ENCODE results near the gene LAPTM5.
"Not testable (repeated sequence)": the region's sequence is repeated elsewhere in the genome, so short reads cannot be mapped to it uniquely, and the experiment has no call there.

Gene LAPTM5

DNA sequence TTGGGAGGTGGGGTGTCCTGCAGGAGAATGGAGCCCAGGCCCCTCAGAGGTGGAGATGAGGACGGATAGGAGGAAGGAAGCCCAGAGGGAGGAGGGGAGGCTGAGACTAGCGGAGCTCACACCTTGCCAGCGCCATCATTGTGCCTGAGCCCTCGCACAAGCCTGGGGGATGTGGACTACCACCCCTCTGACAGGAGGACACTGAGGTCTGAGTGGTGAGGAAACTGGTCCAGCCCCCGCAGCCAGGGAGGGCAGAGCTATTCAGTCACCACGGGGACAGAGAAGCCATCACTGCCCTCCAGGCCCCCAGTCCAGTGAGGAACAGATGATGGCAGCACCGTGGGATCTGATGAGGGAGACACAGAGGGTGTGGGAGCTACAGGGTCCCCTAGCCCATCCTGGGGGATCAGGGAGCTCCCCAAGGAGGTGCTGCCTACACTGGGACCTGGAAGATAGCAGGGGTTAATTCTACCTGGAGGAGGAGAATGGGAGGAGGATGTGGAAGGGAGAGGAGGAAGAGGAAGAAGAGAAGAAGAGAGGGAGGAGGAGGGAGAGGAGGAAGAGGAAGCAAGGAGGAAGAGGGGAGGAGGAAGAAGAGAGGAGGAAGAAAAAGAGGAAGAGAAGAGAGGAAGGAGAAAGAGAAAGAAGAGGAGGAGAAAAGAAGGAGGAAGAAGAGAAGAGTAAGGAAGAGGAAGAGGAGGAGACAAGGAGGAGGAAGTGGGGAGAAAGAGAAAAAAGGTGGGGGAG, 65.2 kb downstream of the LAPTM5 start:
- DNase-seq: no peak

DNA sequence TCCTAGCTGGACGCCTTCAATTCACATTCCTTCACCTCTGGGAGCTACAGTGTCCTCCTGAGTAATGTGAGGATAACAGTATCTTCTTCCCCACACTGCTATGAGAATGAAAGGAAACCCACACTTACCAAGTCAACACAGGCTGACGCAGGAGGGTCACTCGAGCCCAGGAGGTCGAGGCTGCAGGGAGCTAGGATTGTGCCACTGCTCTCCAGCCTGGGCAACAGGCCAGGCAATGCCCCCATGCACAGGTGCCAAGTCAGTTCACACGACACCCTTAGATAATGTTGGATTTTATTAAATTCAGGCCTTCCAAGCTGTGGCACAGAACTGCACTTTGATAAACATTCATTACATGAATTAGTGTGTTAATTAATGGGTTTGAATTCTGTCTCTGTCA, 66.1 kb downstream of the LAPTM5 start:
- DNase-seq: no peak

DNA sequence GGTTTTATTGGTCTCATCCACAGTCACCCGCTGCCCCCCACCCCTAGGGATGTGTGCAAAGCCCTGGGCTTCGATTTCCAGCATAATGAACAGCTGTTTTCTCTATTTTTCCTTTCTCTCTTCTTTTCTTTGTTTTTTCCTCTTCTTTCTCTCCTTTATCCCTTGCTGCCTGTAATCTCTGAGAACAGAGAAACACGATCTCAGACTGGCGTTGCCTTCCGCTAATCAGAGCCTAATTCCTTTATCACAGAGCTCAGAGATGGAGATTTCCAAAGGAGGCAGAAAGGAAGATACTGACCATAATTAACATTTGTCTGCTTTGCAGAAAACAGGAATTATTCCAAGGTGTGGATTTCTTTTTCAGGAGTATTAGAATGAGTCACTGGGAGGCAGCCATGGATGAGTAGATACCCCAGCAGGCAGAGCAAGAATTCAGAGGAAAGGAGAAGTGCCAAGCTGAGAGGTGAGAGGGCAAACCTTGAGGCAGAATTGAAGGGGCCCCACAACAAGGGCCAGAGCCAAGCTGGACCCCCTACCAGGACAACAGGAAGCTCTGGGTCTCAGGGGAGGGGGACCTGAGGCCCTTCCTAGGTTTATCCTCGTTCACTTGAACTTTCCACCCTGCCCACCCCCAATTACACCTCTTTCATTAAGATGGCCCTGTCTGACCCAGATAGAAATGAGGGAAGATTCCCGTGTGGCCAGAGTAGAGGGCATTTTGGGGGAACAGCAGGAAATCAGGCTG, 67.5 kb downstream of the LAPTM5 start:
- DNase-seq: no peak

DNA sequence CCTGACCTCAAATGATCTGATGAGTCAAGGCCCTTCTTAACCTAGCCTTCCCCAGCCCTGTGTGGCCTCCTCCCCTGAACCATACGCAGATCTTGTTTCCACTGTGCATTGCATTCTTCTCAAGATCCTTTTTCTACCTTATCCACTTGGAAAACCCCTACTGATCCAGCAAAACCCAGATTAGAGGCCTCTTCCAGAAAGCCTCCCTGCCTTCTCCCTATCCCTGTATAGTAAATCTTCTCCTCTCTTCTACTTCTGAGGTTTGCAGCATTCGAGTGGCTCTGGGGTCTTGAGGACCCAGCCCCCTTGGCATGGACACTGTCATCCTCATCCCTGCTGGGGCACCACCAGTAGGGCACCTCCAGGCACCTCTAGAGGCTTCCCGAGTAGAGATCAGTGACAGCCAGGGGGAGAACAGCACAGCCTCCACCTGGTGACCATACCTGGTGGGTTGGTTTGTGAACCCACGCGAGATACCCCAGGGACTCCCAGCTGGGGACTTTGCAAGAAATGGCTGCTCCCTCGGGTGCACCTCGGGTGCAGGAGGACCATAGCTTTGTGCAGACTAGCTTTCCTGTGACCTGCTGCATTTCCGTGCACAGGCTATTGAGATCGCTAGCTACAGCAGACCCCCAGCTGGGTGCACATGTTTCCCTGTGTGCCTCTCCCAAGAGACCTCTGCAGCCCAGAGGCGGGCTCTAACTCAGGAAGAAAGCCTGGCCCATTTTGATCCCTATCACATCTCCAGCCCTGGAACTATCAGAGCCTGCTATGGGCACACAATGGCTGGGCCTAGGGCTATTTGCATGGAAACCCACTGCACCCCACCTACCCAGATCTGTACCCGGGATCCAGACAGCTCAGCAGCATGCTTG, 68.4 kb downstream of the LAPTM5 start:
- no peak for DNase-seq

DNA sequence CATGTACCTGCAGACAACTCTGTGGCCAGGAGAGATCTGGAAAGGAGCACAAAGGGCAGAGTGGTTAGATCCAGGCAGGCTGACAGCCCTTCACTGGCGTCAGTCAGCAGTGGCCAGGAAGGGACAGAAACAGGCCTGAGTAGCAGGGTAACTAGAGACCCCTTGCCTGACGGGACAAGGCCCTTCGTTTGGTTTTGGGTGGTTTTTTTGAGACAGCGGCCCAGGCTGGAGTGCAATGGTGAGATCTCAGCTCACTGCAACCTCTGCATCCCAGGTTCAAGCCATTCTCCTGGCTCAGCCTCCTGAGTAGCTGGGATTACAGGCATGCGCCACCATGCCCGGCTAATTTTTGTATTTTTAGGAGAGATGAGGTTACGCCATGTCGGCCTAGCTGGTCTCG, 69.1 kb downstream of the LAPTM5 start:
- not testable (repeated sequence) for DNase-seq

DNA sequence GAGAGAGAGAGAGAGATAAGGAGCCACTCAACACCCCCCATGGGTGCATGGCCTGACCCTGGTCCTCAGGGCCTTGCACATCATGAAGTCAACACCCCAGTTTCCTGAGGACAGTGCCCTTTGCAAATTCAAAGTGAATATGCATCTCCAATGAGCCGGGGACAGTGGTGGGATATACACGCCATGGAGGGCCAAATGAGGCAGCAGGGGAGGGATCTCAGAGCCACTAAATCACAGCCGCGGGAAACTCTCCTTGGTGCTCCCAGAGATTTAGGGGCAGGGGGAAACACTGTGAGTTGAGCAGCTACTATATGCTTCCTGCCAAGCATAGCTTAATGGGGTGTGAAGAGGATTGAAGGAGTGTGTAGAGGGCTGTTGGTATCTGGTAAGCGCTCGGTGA, 69.7 kb downstream of the LAPTM5 start:
- DNase-seq: no peak

DNA sequence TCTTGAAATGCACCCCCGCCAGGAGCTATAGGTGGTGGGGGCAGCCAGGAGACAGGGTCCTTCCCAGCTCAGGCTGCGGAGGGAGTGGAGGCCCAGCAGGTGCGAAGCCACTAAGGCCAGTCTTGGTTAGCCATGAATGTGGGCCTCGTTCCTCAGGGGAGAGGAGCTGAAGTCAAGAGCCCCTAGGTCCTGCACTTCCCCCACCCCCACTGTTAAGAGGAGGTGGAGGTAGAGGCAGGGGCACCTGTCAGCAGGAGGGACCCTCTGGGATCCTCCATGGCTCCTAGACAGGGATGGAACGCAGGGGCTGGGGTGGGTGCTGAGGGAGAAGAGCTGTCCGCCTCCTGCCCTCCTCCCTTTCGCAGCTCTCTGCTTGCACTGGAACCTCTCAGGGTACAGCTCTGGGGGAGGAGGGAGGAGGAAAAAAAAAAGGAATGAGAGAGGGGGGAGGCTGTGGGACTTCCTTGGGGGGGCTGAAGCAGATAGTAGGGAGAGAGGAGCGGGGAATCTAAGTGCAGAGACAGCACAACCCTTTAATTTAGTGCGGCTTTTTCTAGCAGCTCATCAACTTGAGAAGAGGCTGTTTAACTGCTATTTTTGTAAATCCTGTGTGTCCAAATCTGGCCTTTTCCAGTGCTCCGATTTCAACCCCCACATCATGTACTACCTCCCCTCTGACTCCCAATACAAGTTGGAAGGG, 71.2 kb downstream of the LAPTM5 start:
- no peak for DNase-seq

DNA sequence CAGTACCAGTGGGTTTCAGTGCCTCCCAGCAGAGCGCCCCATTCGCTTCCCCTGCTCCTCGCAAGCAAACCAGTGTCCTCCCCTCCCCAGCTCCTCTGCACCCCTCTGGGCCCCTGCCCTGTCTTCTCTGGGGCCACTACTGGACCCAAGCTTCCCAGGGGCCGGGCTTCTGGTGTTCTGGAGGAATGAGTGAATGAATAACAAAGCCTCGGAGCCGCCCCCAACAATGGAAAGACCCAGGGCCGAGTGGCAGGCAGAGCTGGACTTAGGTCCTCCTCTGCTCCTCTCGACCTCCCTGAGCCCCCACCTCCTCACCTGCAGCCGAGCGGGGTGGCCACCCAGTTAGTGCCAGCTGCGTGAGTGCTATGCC, 71.8 kb downstream of the LAPTM5 start:
- no peak for DNase-seq

DNA sequence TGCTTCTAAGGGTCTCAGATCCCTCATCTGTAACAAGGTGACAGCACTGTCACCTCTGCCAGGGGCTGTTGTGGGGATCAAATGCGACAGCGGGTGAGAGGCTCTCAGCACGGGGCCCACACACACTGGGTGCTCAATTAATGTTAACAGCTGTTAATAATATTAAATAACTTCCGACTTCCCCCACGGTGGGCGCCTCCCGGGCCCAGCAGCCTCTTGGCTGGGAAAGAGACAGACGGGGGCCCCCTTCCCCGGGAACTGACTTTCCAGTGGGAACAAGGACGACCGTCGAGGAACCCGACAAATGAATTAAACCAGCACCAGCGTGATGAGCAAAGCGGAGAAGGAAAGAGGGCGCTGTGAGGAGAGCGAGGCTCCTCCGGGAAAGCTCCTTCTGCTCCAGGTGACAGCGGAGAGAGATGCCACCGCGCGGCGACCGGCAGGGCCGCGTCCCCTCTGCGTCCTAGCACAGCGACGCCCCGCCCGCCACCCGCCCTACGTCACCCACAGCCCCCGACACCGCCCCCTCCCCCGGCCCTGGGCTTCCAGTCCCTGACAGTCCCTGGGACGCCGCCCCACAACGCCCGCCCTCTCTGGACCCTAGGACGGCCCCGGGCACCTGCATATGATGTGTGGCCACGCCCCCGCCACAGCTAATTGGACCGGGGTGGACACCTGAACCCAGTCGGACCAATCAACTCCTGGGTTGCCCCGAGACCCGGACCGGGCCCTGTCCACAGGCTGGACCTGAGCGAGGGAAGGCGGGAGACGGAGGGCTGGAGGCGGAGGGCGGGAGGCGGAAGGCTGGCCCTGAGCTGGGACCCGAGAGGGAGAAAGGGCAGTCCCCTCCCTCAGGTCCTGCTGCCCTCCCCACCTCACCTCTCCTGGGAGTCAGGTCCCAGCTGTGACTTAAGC, 72.4 kb downstream of the LAPTM5 start:
- peak; percentile 8 for DNase-seq

DNA sequence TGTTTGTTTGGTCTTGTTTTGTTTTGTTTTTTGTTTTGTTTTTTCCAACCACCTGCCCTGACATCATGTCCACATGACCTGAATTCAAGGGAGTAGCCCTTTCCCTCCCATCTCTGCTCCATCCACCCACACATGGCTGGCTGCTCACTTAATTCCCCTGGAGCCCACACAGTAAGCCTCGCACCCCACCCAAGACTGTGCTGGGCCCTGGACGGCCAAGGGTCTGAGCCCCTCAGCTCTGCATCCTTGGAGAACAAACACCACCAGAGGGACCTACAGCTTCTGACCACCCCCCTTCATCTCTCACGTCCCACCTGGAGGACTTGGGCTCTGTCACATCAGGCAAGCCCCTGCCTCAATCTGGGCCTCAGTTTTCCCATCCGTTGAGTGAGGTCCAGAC, 73.3 kb downstream of the LAPTM5 start:
- DNase-seq: no peak

DNA sequence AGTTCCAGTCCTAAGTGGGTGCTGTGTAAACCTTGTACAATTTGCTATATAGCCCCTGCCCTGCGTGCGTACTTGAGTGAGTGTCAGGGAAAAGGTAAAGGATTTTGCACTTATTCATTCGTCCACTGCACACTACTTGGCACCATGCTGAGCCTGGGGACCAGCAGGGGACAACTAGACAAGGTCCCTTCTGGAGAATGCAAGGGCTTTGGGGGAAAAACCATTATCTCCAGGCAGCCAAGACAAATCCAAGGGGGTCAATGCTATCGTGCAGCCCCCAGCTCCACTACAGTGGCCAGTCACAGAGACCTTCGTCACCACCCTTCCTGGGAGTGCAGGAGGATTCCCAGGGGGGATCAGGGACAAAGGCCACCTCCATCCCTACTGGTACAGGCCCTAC, 73.9 kb downstream of the LAPTM5 start:
- no peak for DNase-seq

All from NCI-H1105 (cell line).